Measurements from ENCODE around the gene ACAD8.

ACAD8 gene

GRCh38 chr11:134291196-134291595 lies 37.8 kb downstream of the ACAD8 start:
- DNase-seq (ENCODE audit: low read depth), result no peak

DNA sequence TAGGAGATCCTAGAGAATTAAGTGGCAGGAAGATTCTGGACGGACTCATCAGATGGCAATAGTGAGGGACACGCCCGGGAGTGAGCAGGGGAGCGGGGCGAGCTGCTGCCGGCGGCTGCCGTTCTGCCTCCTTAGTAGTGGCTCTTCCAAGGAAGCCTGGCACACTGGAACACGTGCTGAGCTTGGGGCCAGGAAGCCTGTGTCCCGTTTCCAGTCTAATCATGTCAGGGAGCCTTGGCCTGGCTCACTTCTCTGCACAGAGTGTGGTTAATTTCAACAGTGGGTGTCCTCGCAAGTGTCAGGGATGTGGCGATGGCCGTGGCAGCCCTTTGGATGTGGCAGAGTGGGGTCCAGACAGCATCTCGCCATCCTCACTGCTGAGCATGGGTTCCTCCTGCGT lies 39.3 kb downstream of the ACAD8 start:
- DNase-seq (ENCODE audit: low read depth), result no peak

- DNase-seq (ENCODE audit: low read depth), result no peak
These were observed 40.0 kb downstream of the ACAD8 start for GRCh38 chr11:134293119-134294113.

- no peak for DNase-seq (ENCODE audit: low read depth)
These were observed 41.3 kb downstream of the ACAD8 start for GRCh38 chr11:134294664-134295063.

- no peak for DNase-seq (ENCODE audit: low read depth)
These were observed 58.9 kb downstream of the ACAD8 start for GRCh38 chr11:134312223-134312622.

GRCh38 chr11:134312807-134313206 lies 59.4 kb downstream of the ACAD8 start:
- DNase-seq (ENCODE audit: low read depth), result no peak

- DNase-seq (ENCODE audit: low read depth), result no peak
These were observed 60.0 kb downstream of the ACAD8 start for GRCh38 chr11:134313379-134313778.

DNA sequence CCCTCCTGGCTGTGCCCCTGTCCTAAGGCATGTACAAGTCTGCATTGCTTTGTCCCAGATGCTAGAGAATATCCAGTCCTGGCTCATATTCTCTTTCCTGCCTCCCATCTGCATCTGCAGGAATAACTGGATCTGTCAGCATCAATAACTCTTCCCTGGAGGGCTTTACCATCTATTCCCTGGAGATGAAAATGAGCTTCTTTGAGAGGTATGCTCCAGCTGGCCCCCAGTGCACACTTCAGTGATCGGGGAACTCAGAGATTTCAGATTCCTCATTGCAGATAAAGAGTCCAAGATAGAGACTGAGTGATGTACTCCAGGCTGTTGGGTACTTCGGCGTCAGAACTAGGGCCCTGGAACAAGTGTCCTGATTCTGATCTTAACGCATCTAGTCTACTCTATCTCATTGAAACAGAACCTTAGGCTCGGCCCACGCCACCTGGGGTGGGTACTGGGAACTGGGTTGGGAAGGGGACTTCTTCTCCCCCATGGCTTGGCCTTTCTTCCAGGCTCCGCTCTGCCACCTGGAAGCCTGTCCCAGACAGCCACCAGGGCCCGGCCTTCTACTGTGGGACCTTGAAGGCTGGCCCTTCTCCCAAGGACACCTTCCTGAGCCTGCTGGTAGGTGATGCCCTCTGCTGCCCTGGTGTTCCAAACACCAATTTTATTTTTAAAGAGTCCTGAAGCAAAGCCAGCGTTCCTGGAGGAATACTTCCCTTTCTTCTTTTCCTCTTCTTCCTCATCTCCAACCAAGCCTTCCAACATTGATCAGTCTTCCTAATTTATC lies 60.6 kb downstream of the ACAD8 start:
- DNase-seq (ENCODE audit: low read depth), result no peak

Data from activated T-cell treated with anti-CD3 and anti-CD28 coated beads for 1 hour (primary cell).